Mammary epithelial cell (primary cell): ENCODE measurements around the gene ARHGAP1.

ENCODE experiments used
- EZH2 ChIP-seq: IDR thresholded peaks from 2 replicates; pipeline ENCODE4 v1.6.1; 2012; ENCODE audit warnings: low read length, inconsistent platforms, borderline replicate concordance
- TF ChIP-seq, protein P1 (sequence below), 2 donors: IDR thresholded peaks in 1 of 2; conservative IDR thresholded peaks in 1 of 2; 2 replicates each; pipeline ENCODE4 v1.5.1; 2011 to 2012; ENCODE audit warnings: inconsistent platforms in 2 of 2, low read length in 2 of 2, mild to moderate bottlenecking in 2 of 2, control low read depth in 1 of 2, low read depth in 1 of 2; ENCODE audit not compliant: insufficient read depth in 1 of 2; ENCODE audit errors: extremely low read depth in 1 of 2

DNA sequence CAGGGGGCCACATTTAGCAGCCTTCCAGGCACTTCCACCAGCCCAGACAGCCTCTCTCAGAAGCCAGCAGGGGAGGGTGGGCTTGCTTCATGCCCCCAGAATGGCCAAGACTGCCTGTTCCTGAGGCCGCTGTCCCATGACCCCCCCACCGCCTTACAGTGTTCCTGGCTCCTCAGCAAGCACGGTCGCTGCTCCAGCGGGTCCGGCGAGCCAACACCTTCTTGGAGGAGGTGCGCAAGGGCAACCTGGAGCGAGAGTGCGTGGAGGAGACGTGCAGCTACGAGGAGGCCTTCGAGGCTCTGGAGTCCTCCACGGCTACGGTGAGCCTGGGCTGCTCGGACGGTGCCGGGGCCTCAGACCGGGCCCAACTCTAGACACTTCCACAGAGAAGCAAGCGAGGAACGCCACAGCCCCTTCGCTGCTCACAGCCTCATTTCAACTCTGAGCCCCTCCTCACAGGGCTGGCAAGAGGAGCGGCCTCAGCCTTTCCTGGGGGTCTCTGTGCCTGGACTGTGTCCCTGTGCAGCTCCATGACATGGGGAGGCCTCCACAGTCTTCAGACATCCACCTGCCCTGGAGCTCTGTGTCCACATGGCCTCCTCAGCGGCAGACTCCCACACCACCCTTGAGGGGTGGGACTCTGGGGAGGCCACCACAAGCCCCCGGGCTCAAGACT, 19.3 kb upstream of the ARHGAP1 start:
- TF ChIP-seq, protein P1, sequence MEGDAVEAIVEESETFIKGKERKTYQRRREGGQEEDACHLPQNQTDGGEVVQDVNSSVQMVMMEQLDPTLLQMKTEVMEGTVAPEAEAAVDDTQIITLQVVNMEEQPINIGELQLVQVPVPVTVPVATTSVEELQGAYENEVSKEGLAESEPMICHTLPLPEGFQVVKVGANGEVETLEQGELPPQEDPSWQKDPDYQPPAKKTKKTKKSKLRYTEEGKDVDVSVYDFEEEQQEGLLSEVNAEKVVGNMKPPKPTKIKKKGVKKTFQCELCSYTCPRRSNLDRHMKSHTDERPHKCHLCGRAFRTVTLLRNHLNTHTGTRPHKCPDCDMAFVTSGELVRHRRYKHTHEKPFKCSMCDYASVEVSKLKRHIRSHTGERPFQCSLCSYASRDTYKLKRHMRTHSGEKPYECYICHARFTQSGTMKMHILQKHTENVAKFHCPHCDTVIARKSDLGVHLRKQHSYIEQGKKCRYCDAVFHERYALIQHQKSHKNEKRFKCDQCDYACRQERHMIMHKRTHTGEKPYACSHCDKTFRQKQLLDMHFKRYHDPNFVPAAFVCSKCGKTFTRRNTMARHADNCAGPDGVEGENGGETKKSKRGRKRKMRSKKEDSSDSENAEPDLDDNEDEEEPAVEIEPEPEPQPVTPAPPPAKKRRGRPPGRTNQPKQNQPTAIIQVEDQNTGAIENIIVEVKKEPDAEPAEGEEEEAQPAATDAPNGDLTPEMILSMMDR (conservative IDR thresholded peaks at IDR 0.05 in 1 of 2, IDR thresholded peaks at IDR 0.05 in 1 of 2; ENCODE audit: extremely low read depth in 1 of 2, insufficient read depth in 1 of 2, low read depth in 1 of 2, low read length in 2 of 2) = no peak
- no peak for TF ChIP-seq EZH2
